HG03520 (cell line): ENCODE results near the gene ECE1.
"Not testable (repeated sequence)": the region's sequence is repeated elsewhere in the genome, so short reads cannot be mapped to it uniquely, and the experiment has no call there.

ENCODE experiments used
- ATAC-seq: cut with Tn5 transposase; IDR thresholded peaks from one replicate; pipeline ENCODE4 v1.9.1; 2021; ENCODE audit warnings: mild to moderate bottlenecking, moderate library complexity; ENCODE audit not compliant: unreplicated experiment

ECE1 gene

DNA sequence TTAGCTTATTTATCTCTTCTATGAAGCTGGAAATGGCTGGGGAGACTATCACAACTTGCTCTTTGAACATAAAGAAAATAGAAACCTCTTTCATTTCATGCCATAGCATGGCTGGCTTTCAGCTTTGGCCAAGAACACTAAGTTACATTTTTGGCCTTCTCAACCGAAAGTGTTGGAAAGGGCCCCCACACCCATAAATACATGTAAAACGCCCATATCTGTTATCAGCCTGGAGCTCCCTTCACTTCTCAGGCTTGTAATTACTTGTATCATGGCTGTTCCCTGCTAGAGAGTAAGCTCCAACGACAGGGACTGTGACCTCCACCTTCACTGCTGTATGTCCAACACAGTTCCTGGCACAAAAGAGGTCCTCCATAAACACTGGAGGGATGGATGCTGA, 100.8 kb downstream of the ECE1 start:
- ATAC-seq, result no peak

GRCh38 chr1:21188235-21188634, 102.0 kb downstream of the ECE1 start:
- no peak for ATAC-seq

DNA sequence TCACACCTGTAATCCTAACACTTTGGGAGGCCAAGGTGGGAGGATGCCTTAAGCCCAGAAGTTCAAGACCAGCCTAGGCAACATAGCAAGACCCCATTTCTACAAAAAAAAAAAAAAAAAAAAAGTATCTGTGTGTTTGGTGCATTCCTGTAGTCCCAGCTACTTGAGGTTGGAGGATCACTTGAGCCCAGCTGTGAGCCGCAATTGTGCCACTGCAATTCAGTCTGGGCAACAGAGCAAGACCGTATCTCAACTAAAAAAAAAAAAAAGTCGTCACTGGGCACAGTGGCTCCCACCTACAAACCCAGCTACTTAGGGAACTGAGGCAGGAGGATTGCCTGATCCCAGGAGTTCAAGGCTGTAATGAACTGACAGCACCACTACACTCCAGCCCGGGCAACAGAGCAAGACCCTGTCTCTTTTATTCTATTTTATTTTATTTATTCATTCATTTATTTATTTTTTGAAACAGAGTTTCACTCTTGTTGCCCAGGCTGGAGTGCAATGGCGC, 105.0 kb downstream of the ECE1 start:
- ATAC-seq, result no peak

DNA sequence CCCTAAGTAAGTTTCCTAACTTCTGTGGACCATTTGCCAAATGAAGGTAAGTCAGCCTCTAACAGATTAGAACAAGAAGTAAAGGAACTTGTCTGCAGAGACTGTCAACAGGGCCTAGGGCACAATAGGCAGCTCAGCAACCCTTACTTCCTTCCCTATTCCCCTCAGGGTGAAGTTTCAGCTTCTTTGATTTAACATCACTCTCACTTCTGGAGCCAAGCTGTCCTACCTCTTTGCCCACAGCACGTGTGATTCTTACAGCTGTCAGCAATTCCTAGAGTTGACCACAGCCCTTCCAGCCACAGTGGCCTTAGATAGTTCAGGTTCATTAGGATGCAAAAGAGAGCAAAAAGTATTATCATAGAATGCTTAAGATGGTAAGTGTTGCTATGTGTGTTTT, 106.0 kb downstream of the ECE1 start:
- no peak for ATAC-seq

GRCh38 chr1:21182181-21182731, 108.0 kb downstream of the ECE1 start:
- ATAC-seq, result no peak

DNA sequence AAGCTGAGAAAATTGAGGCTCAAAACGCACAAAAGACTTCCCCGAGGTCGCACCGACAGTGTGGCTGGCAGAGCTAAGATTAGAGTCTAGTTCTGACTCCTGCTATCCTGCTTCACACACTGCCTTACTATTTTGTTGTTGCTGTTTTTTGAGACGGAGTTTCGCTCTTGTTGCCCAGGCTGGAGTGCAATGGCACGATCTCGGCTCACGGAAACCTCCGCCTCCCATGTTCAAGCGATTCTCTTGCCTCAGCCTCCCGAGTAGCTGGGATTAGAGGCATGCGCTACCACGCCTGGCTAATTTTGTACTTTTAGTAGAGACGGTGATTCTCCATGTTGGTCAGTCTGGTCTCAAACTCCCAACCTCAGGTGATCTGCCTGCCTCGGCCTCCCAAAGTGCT, 112.0 kb downstream of the ECE1 start:
- ATAC-seq, result not testable (repeated sequence)

DNA sequence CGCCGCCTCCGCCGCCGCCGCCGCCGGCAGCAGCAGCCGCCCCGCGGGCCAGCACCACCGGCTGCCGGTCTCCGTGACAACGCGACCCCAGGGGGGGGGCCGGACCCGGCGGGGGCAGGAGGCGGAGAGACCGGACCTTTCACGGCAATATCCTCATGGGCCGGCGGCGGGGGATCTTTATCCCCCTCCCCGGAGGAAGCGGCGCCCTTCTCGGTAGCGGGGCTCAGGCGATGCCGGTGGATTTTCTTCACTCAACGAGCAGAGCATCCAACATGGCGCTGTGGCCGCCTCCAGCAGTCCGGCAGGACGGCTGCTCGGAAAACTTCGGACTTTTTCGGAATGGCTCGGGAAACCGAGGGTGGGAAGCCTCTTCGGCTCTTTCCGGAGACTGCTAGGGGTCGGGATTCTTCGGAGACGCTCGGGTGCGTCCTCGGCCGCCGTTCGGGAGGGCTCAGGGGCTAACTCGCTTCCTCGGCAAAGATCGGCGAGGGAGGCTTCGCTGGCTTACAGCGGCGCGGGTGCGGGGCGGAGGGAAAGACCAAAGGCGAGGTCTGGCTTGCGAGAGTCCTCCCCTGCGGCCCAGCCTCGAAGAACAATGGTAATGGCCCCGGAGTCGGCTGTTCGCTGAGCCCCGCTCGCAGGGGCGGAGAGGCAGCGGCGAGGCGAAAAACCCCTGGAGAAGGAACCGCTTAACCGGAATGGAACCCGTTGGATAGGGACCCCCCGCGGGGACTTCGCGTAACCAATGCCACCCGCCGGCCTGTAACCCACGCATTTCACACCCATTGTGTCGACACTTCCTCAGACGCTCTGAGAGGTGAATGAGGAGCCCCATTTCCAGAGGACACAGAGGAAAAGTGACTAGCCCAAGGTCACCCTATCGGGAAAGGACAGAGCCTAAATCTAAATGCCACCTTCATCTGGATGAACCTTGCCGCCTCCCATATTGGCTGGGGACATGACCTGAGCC, 113.4 kb downstream of the ECE1 start, which contains the start of gene EIF4G3:
Gene EIF4G3, minus strand, starts transcription at position 312 of the 970 bp plus-strand sequence. CDS start 174,155 bp downstream, outside the sequence.
- ATAC-seq, result peak; percentile 88

DNA sequence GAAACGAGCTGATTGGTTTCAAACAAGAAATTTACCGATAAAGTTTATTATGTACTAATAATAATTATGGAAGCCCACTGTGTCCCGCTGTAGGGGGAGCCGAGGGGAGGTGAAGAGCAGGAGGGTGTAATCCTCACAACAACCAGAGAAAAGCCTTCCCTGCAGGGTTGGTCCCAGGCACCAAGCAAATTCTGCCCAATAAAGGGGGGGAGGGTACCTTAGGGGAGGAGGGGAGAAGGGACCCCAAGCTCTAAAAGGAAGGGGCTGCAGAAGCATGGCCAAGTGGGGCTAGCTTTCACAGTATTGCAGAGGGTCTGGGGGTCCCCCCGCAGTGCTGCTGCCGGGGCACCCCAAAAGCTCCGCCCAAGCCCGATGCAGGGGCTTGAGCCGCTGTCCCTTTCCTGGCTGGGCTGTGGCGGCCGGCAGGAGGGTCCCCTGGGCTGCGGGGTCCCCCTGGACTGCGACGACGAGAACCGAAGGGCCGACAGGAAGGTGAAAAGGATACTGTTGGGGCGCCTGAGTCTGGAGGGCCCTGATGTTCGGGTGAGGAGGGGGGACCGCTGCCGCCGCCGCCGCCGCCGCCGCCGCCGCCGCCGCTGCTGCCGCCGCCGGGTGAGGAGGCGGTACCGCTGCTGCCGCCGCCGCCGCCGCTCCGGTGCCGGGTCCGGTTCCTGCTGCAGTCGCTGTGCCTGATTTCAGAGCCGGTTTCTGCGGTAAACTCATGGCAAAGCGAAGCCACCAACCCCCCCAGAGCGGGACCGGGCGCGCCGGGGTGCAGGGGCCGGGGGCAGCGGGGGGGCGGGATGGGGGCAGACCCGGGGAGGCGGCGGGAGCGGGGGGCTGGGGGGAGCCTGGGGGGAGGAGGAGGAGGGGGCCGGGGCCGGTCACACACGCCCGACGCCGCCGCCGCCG, 114.3 kb downstream of the ECE1 start:
- ATAC-seq, result peak; percentile 3

DNA sequence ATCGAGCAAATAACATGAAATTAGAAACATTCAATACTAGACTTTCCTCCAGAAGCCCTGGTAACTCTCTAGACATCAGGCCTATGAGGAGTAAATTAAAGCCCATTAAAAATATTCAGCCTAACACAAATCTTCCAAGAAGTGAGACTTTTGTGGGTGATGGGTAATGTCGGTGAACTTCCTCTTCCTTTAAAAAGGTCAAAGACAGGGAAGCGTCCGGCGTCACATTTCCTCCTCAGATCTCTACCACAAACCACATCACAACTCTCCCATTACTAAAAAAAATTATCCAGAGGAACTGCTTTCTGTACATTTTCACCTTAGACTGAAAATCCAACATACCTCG, 115.0 kb downstream of the ECE1 start:
- no peak for ATAC-seq

- ATAC-seq, result no peak
Observed at GRCh38 chr1:21174654-21175323, 115.5 kb downstream of the ECE1 start.

DNA sequence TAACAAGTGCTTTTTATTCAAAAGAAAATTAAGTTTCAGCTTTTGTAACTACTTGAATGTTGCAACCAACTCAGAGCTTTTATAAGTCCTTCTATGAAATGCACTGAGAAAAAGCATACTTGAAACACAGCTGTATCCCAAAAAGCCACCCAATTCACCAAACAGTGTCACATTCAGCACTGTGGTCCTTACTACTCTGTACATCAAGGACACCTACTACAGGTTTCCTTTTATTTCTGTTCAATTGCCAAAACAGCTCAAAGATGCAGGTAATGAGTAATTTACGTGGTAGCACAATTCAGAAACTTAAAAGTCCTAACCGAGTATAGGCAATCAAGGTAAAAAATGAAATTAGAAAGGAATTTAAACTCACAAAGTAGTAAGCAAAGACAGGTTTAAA, 116.0 kb downstream of the ECE1 start:
- no peak for ATAC-seq

GRCh38 chr1:21173096-21173495, 117.2 kb downstream of the ECE1 start:
- not testable (repeated sequence) for ATAC-seq

GRCh38 chr1:21170837-21171236, 119.4 kb downstream of the ECE1 start:
- not testable (repeated sequence) for ATAC-seq

GRCh38 chr1:21168444-21168843, 121.8 kb downstream of the ECE1 start:
- ATAC-seq, result no peak
